Stimulated activated CD4-positive, alpha-beta T cell treated with anti-CD3 and anti-CD28 coated beads, Interleukin-4, amount 100 ng/mL, for 4 hours (primary cell): ENCODE data around the gene DCTN2.
"Not testable (repeated sequence)": the region's sequence is repeated elsewhere in the genome, so short reads cannot be mapped to it uniquely, and the experiment has no call there.

Source experiments
- DNase-seq, 2 experiments: peaks; one replicate each; pipeline ENCODE4 v3.0.0-alpha.2; 2020

The DCTN2 gene

GRCh38 chr12:57576613-57577160 lies 29.7 kb upstream of the DCTN2 start:
- DNase-seq = no peak

- DNase-seq = no peak
Measured at GRCh38 chr12:57575771-57576612, 29.0 kb upstream of the DCTN2 start.

GRCh38 chr12:57574795-57575194 lies 27.8 kb upstream of the DCTN2 start:
- no peak for DNase-seq

GRCh38 chr12:57571926-57572762 lies 25.2 kb upstream of the DCTN2 start:
- no peak for DNase-seq

GRCh38 chr12:57570438-57570837 lies 23.4 kb upstream of the DCTN2 start:
- DNase-seq = not testable (repeated sequence)

GRCh38 chr12:57569858-57570257 lies 22.9 kb upstream of the DCTN2 start:
- no peak for DNase-seq

- no peak for DNase-seq
Measured at GRCh38 chr12:57568838-57569237, 21.8 kb upstream of the DCTN2 start.

- DNase-seq = no peak
Measured at GRCh38 chr12:57564178-57564740, 17.3 kb upstream of the DCTN2 start.

GRCh38 chr12:57563358-57563757 lies 16.4 kb upstream of the DCTN2 start:
- DNase-seq = no peak

GRCh38 chr12:57561117-57561516 lies 14.1 kb upstream of the DCTN2 start:
- not testable (repeated sequence) for DNase-seq

GRCh38 chr12:57560516-57560915 lies 13.5 kb upstream of the DCTN2 start:
- DNase-seq = no peak

GRCh38 chr12:57558864-57559263 lies 11.9 kb upstream of the DCTN2 start:
- no peak for DNase-seq

- DNase-seq = no peak
Measured at GRCh38 chr12:57554897-57555296, 7.9 kb upstream of the DCTN2 start.

GRCh38 chr12:57554453-57554852 lies 7.5 kb upstream of the DCTN2 start:
- DNase-seq = no peak

- DNase-seq = no peak
Measured at GRCh38 chr12:57553343-57554202, 6.6 kb upstream of the DCTN2 start.

- DNase-seq = no peak
Measured at GRCh38 chr12:57552835-57553313, 5.9 kb upstream of the DCTN2 start.

GRCh38 chr12:57552306-57552651 lies 5.3 kb upstream of the DCTN2 start:
- no peak for DNase-seq

- no peak for DNase-seq
Measured at GRCh38 chr12:57551637-57552305, 4.8 kb upstream of the DCTN2 start.

- no peak for DNase-seq
Measured at GRCh38 chr12:57550641-57551549, 3.9 kb upstream of the DCTN2 start.

- DNase-seq = peak; percentile 34 to 58
Measured at GRCh38 chr12:57549909-57550640, 3.1 kb upstream of the DCTN2 start, which contains the start of gene KIF5A. TSS of gene KIF5A (plus strand) at chr12:57550044. CDS start at chr12:57550272, 228 bp downstream.
